Gastroesophageal sphincter (tissue), 4 donors: ENCODE data around the gene XKR3. TPM values are rescaled to one million over a fixed set of nuclear protein-coding genes. Genes with fewer than 3 reads are reported as not detected.

Source experiments
- ATAC-seq: fragments of 150-250 bp; one replicate; pipeline ENCODE4 v1.9.1; 2016; ENCODE audit warnings: mild to moderate bottlenecking, moderate library complexity
- H3K27ac ChIP-seq, 4 donors: fragments of 200-600 bp; sonication (generic) in 3 of 4; 1 replicate in 3 of 4; 2 replicates in 1 of 4; pipeline ENCODE4 v1.5.1; 2016 to 2019
- H3K27me3 ChIP-seq: fragments of 200-600 bp; sonication (generic); one replicate; pipeline ENCODE4 v1.5.1; 2019
- H3K36me3 ChIP-seq, 2 donors: fragments of 200-600 bp; sonication (generic); one replicate each; pipeline ENCODE4 v1.5.1; 2019; ENCODE audit warnings: control low read depth in 1 of 2
- H3K4me1 ChIP-seq, 3 donors: fragments of 200-600 bp; sonication (generic); 1 replicate in 2 of 3; 2 replicates in 1 of 3; pipeline ENCODE4 v1.5.1; 2016 to 2019; ENCODE audit warnings: control low read depth in 2 of 3
- H3K4me3 ChIP-seq, 2 donors: fragments of 200-600 bp; sonication (generic); one replicate each; pipeline ENCODE4 v1.5.1; 2019; ENCODE audit warnings: mild to moderate bottlenecking in 1 of 2, moderate library complexity in 1 of 2
- H3K9me3 ChIP-seq, 3 donors: fragments of 200-600 bp; sonication (generic); one replicate each; pipeline ENCODE4 v1.5.1; 2017 to 2019; ENCODE audit warnings: control low read depth in 2 of 3
- CTCF ChIP-seq, 4 experiments: fragments of 200-600 bp in 2 of 4; fragments of 450-650 bp in 2 of 4; sonication (generic) in 1 of 4; IDR thresholded peaks; one replicate each; pipeline ENCODE4 v1.5.1; 2017 to 2019; ENCODE audit warnings: antibody characterized with exemption in 4 of 4, mild to moderate bottlenecking in 2 of 4, moderate library complexity in 2 of 4
- EP300 ChIP-seq: sonication (generic); formaldehyde crosslinking; IDR thresholded peaks from one replicate; pipeline ENCODE4 v1.6.1; 2017; ENCODE audit warnings: antibody characterized with exemption, mild to moderate bottlenecking
- POLR2A ChIP-seq, 2 donors: fragments of 450-650 bp; IDR thresholded peaks; one replicate each; pipeline ENCODE4 v1.6.1; 2017; ENCODE audit warnings: antibody characterized with exemption in 2 of 2, mild to moderate bottlenecking in 2 of 2, moderate library complexity in 1 of 2
- POLR2AphosphoS5 ChIP-seq: sonication (generic); formaldehyde crosslinking; IDR thresholded peaks from one replicate; pipeline ENCODE4 v1.6.1; 2017; ENCODE audit warnings: antibody characterized with exemption
- WGBS, 2 donors: methylation state at CpG; one replicate each; pipeline ENCODE4 v1.1.5; 2018; ENCODE audit warnings: low coverage in 1 of 2; 5-methylcytosine and 5-hydroxymethylcytosine counted together
- total RNA-seq, 4 donors: library from RNA; depleted of rRNA; stranded (reverse); fragments of >200 nt; gene quantifications; one replicate each; pipeline ENCODE4 v1.1.0, GENCODE V29; 2016

Gene XKR3
- total RNA-seq, 4 donors from 2014 or later = not detected

DNA sequence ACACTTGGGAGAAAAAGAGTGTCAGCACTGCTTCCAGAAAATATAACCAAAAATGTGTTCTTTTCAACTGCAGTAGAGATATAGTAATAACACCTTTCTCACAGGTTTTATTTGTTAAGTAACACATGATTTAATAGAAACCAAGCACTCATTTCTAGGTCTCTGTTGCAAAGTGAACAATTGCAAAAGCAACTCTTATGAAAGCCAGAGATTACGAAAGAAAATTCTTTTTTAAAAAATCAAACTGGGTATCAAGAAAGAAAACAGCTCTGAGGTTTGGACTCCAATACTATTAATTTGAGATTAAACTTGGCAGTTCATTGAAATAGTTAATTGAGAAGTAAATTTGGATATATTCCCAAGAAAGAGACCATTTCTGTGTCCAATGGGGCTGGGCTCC lies 9.8 kb upstream of the XKR3 start:
- Histone ChIP-seq H3K4me1 (no peaks in the 10 kb centered on the region), H3K27ac (no peak overlapping the region), H3K36me3 (no peaks in the 10 kb centered on the region), H3K4me3 (no peak overlapping the region), H3K27me3 (no peaks in the 10 kb centered on the region), H3K9me3 (no peaks in the 10 kb centered on the region)
- no peak for ATAC-seq
- WGBS, 2 donors = 25% methylated on average over 1 of the region's 1 CpG; no CpG with 5 or more reads in 1 of the 2 donors
- TF ChIP-seq EP300 = no peak
- no peak for TF ChIP-seq CTCF (IDR thresholded peaks at IDR 0.05)
- no peak for TF ChIP-seq POLR2A (IDR thresholded peaks at IDR 0.05)
- TF ChIP-seq POLR2AphosphoS5 = no peak

DNA sequence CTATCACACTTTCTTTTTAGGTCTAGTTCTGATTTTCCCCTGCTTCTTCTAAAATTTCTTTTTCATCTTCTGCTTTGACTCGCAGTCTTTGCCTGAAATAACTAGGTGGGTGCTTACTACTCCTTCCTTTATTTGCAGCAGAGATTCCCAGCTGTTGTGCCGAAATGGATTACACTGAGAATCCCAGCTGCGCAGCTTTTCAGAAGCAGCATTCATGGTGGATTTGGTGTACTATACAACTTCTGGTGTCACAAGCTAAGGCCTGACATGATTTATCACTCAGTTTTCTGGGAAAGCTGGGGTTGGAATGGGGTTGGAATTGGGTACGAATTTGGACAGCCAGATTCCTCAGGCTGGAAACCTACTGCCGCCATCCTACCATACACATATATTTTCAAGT lies 6.0 kb upstream of the XKR3 start:
- Histone ChIP-seq H3K9me3 (no peaks in the 10 kb centered on the region), H3K36me3 (no peaks in the 10 kb centered on the region), H3K27me3 (no peaks in the 10 kb centered on the region), H3K27ac (no peak overlapping the region), H3K4me1 (no peaks in the 10 kb centered on the region), H3K4me3 (no peak overlapping the region)
- TF ChIP-seq EP300 = no peak
- TF ChIP-seq POLR2AphosphoS5 = no peak
- TF ChIP-seq CTCF (IDR thresholded peaks at IDR 0.05) = no peak
- no peak for TF ChIP-seq POLR2A (IDR thresholded peaks at IDR 0.05)
- no peak for ATAC-seq
- 75 to 80% methylated on average over 4 to 5 of the region's 5 CpGs for WGBS, 2 donors

GRCh38 chr22:16829985-16830384 lies 4.8 kb upstream of the XKR3 start:
- WGBS, 2 donors = 70 to 86% methylated on average over 3 of the region's 3 CpGs
- H3K4me1 ChIP-seq = no peaks in the 10 kb centered on the region
- no peak overlapping the region for H3K4me3 ChIP-seq
- H3K9me3 ChIP-seq = no peaks in the 10 kb centered on the region
- ATAC-seq = no peak
- TF ChIP-seq EP300 (no peak), POLR2A (IDR thresholded peaks at IDR 0.05) (no peak), CTCF (IDR thresholded peaks at IDR 0.05) (no peak), POLR2AphosphoS5 (no peak)
- no peaks in the 10 kb centered on the region for H3K36me3 ChIP-seq
- H3K27me3 ChIP-seq = no peaks in the 10 kb centered on the region
- H3K27ac ChIP-seq = no peak overlapping the region

DNA sequence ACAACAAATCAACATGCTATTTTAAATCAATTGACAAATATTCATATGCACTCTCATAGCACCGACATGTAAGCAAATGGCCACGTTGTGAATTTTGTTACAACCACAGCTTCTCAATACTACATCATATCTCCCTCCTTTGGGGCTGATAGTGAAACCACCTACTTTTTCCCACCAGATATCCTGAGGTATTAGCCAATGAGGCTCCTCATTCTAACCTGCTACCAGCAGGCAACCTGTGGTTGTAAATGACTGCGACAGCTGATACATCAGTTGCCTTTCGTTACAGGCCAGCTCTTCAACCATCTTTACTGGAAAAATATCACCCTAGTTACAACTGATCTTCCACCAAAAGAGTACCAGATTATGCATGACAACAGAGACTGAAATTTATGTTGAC lies 3.7 kb upstream of the XKR3 start:
- ATAC-seq = no peak
- no peaks in the 10 kb centered on the region for H3K36me3 ChIP-seq
- no peaks in the 10 kb centered on the region for H3K9me3 ChIP-seq
- no peaks in the 10 kb centered on the region for H3K27me3 ChIP-seq
- TF ChIP-seq EP300 (no peak), POLR2A (IDR thresholded peaks at IDR 0.05) (no peak)
- no peaks in the 10 kb centered on the region for H3K4me1 ChIP-seq
- no peak overlapping the region for H3K27ac ChIP-seq
- no peak overlapping the region for H3K4me3 ChIP-seq
- WGBS, 2 donors = 67 to 75% methylated on average over 4 of the region's 4 CpGs

DNA sequence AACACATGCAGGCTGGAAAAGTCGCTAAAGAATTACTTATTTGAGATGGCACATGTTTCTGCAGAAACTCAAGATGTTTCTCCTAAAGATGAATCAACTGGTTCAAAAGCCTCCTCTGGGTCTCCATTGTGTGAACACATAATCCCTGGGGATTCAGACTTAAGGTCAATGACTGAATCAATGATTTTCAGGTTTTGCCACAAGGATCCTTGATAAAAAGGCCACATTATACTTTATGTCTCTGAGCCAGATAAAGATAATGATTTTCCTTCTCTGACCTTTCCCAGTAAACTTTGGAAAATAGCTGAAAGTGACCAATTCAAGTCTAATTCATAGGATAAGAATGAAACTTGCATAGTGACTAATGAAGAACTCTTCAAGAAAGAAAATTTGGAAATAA lies 2.3 kb upstream of the XKR3 start:
- Histone ChIP-seq H3K4me3 (no peak overlapping the region), H3K36me3 (no peaks in the 10 kb centered on the region), H3K9me3 (no peaks in the 10 kb centered on the region), H3K27me3 (no peaks in the 10 kb centered on the region), H3K27ac (no peak overlapping the region), H3K4me1 (no peaks in the 10 kb centered on the region)
- 83 to 89% methylated on average over 1 of the region's 1 CpG for WGBS, 2 donors
- ATAC-seq = no peak
- TF ChIP-seq POLR2AphosphoS5 = no peak
- TF ChIP-seq EP300 = no peak
- no peak for TF ChIP-seq POLR2A (IDR thresholded peaks at IDR 0.05)
- TF ChIP-seq CTCF (IDR thresholded peaks at IDR 0.05) = no peak
